HepG2 (cell line): Measurements from ENCODE around the gene ABCB6. TPM values are rescaled to one million over a fixed set of nuclear protein-coding genes. Genes with fewer than 3 reads are reported as not detected.

Experiments
- ATAC-seq: fragments of 200-7000 bp; cut with Tn5 transposase; 3 replicates; pipeline ENCODE4 v1.9.1; 2020; ENCODE audit warnings: mild to moderate bottlenecking, moderate library complexity
- BruUV-seq: library from RNA; stranded (reverse); fragments of 400-500 nt; replicated peaks from 2 replicates; lab custom pipeline; 2021; lab: Mats Ljungman, UMichigan
- CTCF ChIA-PET: fragments of 300-600 bp; formaldehyde crosslinking; extraction: SDS; loops from one replicate; lab custom pipeline; 2021; ENCODE audit warnings: low total read pairs, inconsistent platforms, low intra/inter-chr PET ratio; lab: Yijun Ruan, JAX
- POLR2A ChIA-PET: fragments of 350-600 bp; sonication (Branson Sonifier 250); formaldehyde crosslinking; loops from one replicate; lab custom pipeline; 2020; ENCODE audit warnings: antibody characterized with exemption, inconsistent platforms; lab: Yijun Ruan, JAX
- DNase-seq: peaks from one replicate; pipeline ENCODE4 v3.0.0-alpha.2; 2015; ENCODE audit warnings: low spot score
- FAIRE-seq: peaks from 3 replicates; lab custom pipeline; 2011; peaks lifted over from hg19 to GRCh38; lab: Jason Lieb, UNC
- H2AFZ ChIP-seq: one replicate; pipeline ENCODE4 v1.6.1; 2011; ENCODE audit warnings: low read length, inconsistent platforms
- H3K27ac ChIP-seq: fragments of 300-600 bp; 3 replicates; pipeline ENCODE4 v1.8.0; 2011; ENCODE audit warnings: mixed run types, mild to moderate bottlenecking, mixed read lengths, low read length, inconsistent platforms; ENCODE audit not compliant: insufficient read depth; ENCODE audit errors: extremely low read length
- H3K27me3 ChIP-seq, 2 experiments: fragments of 200-600 bp in 1 of 2; 2 replicates in 1 of 2; 3 replicates in 1 of 2; pipeline versions ENCODE4 v1.6.0 to v1.8.0; 2011; ENCODE audit warnings: low read length in 2 of 2, mild to moderate bottlenecking in 2 of 2, moderate library complexity in 2 of 2, inconsistent platforms in 1 of 2; ENCODE audit not compliant: insufficient read depth in 2 of 2, control insufficient read depth in 1 of 2
- H3K36me3 ChIP-seq, 2 experiments: fragments of 200-600 bp in 1 of 2; replicated peaks in 1 of 2; 2 replicates in 1 of 2; 3 replicates in 1 of 2; pipeline versions ENCODE4 v1.5.1 to v1.8.0; 2011; ENCODE audit warnings: low read length in 2 of 2, inconsistent platforms in 1 of 2; ENCODE audit not compliant: insufficient read depth in 2 of 2, control insufficient read depth in 1 of 2
- H3K4me1 ChIP-seq: 2 replicates; pipeline ENCODE4 v1.5.1; 2012; ENCODE audit warnings: low read length, inconsistent platforms; ENCODE audit not compliant: insufficient read depth
- H3K4me2 ChIP-seq: 2 replicates; pipeline ENCODE4 v1.6.0; 2011; ENCODE audit warnings: low read depth, low read length, inconsistent platforms
- H3K4me3 ChIP-seq, 3 experiments: fragments of 200-600 bp in 1 of 3; sonication (generic), shearing (Covaris generic) in 1 of 3; replicated peaks in 1 of 3; 2 replicates each; pipeline ENCODE4 v1.5.1; 2011 to 2016; ENCODE audit warnings: low read length in 3 of 3, inconsistent platforms in 2 of 3, low read depth in 2 of 3, mild to moderate bottlenecking in 2 of 3, control low read depth in 1 of 3, mixed read lengths in 1 of 3; ENCODE audit not compliant: insufficient read depth in 1 of 3
- H3K79me2 ChIP-seq: one replicate; pipeline ENCODE4 v1.6.1; 2011; ENCODE audit warnings: low read length, inconsistent platforms; ENCODE audit not compliant: insufficient read depth
- H3K9ac ChIP-seq: 2 replicates; pipeline ENCODE4 v1.6.0; 2011; ENCODE audit warnings: mild to moderate bottlenecking, low read depth, low read length, inconsistent platforms; ENCODE audit not compliant: insufficient read depth
- H3K9me3 ChIP-seq: 2 replicates; pipeline ENCODE4 v1.5.1; 2012; ENCODE audit warnings: mild to moderate bottlenecking, low read length
- H4K20me1 ChIP-seq: 2 replicates; pipeline ENCODE4 v1.6.0; 2011; ENCODE audit warnings: inconsistent platforms, mild to moderate bottlenecking, low read length, moderate library complexity; ENCODE audit not compliant: insufficient read depth
- HMGA1 ChIP-seq: sonication (generic); formaldehyde crosslinking; conservative IDR thresholded peaks from 2 replicates; pipeline ENCODE4 v1.4.0; 2020; ENCODE audit warnings: missing genetic modification reagents
- PLRG1 ChIP-seq: fragments of 450-650 bp; conservative IDR thresholded peaks from 2 replicates; pipeline ENCODE4 v1.6.1; 2016
- ZNF121 ChIP-seq: sonication (generic); formaldehyde crosslinking; IDR thresholded peaks from 2 replicates; pipeline ENCODE4 v1.5.0; 2020; ENCODE audit warnings: mild to moderate bottlenecking, missing genetic modification reagents
- ZNF44 ChIP-seq: sonication (generic); formaldehyde crosslinking; IDR thresholded peaks from 2 replicates; pipeline ENCODE4 v1.5.1; 2020; ENCODE audit warnings: mild to moderate bottlenecking, missing genetic modification reagents
- ZNF713 ChIP-seq: sonication (generic); formaldehyde crosslinking; IDR thresholded peaks from 2 replicates; pipeline ENCODE4 v1.4.0; 2020; ENCODE audit warnings: mild to moderate bottlenecking, missing genetic modification reagents
- ZNF776 ChIP-seq: sonication (generic); formaldehyde crosslinking; IDR thresholded peaks from 2 replicates; pipeline ENCODE4 v1.4.0; 2020; ENCODE audit warnings: mild to moderate bottlenecking, missing genetic modification reagents
- WGBS: methylation state at CpG from one replicate; pipeline ENCODE4 v1.1.6; 2017; ENCODE audit warnings: low lambda C conversion rate; 5-methylcytosine and 5-hydroxymethylcytosine counted together
- in situ Hi-C: cut with HindIII; loops from 2 replicates; pipeline ENCODE4 v1.10.0; 2017; ENCODE audit warnings: low pct_unique_long_range_greater_than_20kb; ENCODE audit not compliant: extremely low pct_ligation_motif_present
- intact Hi-C: fragments of 100-400 bp; cut with micrococcal nuclease; formaldehyde crosslinking; loops from one replicate; pipeline ENCODE4 v1.10.0; 2022; ENCODE audit not compliant: unreplicated experiment
- polyA plus RNA-seq, 8 experiments: library from polyadenylated mRNA; depleted of rRNA in 3 of 8; stranded (reverse) in 7 of 8; unstranded in 1 of 8; fragments of >200 nt; fragmentation: Illumina TruSeq in 4 of 8; extraction: Trizol in 4 of 8; gene quantifications; 2 replicates each; pipeline versions ENCODE4 v1.2.1 to v1.2.3, GENCODE V29; 2011 to 2016; ENCODE audit warnings: low read depth in 4 of 8, missing spikeins in 1 of 8, mixed read lengths in 1 of 8; ENCODE audit not compliant: insufficient read depth in 1 of 8
- total RNA-seq, 5 experiments: library from RNA; depleted of rRNA; stranded (reverse); fragments of >200 nt; fragmentation: Illumina TruSeq; extraction: Trizol; gene quantifications; 2 replicates each; pipeline ENCODE4 v1.2.3, GENCODE V29; 2016; ENCODE audit warnings: low read depth in 1 of 5
- TF ChIP-seq, protein P1 (sequence below): sonication (generic); formaldehyde crosslinking; IDR thresholded peaks from 2 replicates; pipeline ENCODE4 v1.8.0; 2022; ENCODE audit warnings: mild to moderate bottlenecking, missing genetic modification reagents, moderate library complexity
- TF ChIP-seq, protein P2 (sequence below): sonication (generic); formaldehyde crosslinking; IDR thresholded peaks from 2 replicates; pipeline ENCODE4 v1.8.1; 2023; ENCODE audit warnings: mild to moderate bottlenecking, inconsistent platforms, moderate library complexity, missing genetic modification reagents, borderline replicate concordance

The ABCB6 gene
- total and polyA plus RNA-seq, 2 of the 13 experiments (the other 11 are each of a cell fraction or from before 2014, with no cell fraction given): 91.1 to 137 TPM

DNA sequence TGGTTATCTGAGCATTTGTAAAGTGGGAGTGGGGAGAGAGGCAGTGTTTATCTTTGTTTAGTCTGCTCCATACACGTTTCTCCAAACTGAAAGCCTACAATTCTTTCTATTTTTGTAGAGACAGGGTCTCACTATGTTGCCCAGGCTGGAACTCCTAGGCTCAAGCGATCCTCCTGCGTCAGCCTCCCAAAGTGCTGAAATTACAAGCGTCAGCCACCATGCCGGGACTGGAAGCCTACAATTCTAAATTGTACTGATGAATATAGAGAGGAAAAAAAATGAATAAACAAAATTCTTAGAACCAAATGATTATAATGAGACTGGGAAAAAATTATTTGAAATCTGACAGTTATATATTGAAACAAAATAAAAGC is 13.6 kb downstream of the ABCB6 start:
- Histone ChIP-seq H2AFZ (no peak overlapping the region), H3K4me2 (no peak overlapping the region), H3K4me1 (peaks cover 53% of the 10 kb centered on the region), H3K27me3 (no peaks in the 10 kb centered on the region; a peak in 1 of 5 replicates), H3K9ac (no peak overlapping the region), H3K9me3 (no peaks in the 10 kb centered on the region), H3K79me2 (peaks cover 6% of the 10 kb centered on the region), H3K4me3 (no peak overlapping the region), H3K36me3 (peaks cover 2 to 11% of the 10 kb centered on the region in 2 experiments), H4K20me1 (no peaks in the 10 kb centered on the region), H3K27ac (no peak overlapping the region)
- ChIA-PET CTCF (interaction anchor here (0.9 kb wide), 1 partner anchor 90 kb away, joined by 3 read pairs; no protein-coding TSS in a partner anchor), POLR2A (interaction anchor here (1.4 to 5.6 kb wide), 2 partner anchors 12 to 29 kb away, joined by 3 to 196 read pairs; partner anchors contain the start of genes ABCB6 and CNPPD1)
- in situ Hi-C loops (loop anchor here (5.0 kb wide), 1 partner anchor 33 kb away; the partner anchor contains the start of gene SLC23A3), intact Hi-C loops (no loop called here)
- DNase-seq (no peak), ATAC-seq (no peak), FAIRE-seq (no peak)
- no TSS peak for BruUV-seq
- peak; percentile 75; the same call in 1 of the 2 replicates for TF ChIP-seq ZNF121 (CRISPR knock-in tag)
- TF ChIP-seq, protein P1, sequence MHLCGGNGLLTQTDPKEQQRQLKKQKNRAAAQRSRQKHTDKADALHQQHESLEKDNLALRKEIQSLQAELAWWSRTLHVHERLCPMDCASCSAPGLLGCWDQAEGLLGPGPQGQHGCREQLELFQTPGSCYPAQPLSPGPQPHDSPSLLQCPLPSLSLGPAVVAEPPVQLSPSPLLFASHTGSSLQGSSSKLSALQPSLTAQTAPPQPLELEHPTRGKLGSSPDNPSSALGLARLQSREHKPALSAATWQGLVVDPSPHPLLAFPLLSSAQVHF (CRISPR knock-in tag): no peak
- WGBS: 83% methylated on average over 5 of the region's 5 CpGs

DNA sequence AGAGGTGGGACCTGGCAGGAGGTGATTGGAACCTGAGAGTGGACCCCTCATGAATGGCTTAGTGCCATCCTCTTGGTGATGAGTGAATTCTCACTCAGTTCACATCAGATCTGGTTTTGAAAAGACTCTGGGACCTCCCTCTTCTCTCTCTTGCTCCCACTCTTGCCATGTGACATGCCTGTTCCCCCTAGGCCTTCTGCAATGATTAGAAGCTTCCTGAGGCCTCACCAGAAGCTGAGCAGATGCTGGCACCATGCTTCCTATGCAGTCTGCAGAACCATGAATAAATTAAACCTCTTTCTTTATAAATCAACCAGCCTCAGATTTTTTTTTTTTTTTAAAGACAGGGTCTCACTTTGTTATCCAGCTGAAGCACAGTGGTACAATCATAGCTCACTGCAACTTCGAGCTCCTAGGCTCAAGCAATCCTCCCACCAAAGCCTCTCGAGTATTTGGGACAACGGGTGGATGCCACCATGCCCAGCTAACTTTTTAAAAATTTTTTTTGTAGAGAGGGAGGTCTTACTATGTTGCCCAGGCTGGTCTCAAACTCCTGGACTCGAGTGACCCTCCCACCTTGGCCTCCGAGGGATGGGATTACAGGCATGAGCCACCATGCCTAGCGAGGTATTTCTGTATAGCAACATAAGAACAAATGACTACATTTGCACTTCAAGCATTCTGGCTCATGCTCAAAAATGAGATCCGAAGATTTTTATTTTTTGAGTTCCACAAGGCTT is 14.2 kb downstream of the ABCB6 start:
- Histone ChIP-seq H3K27ac (no peak overlapping the region), H3K4me2 (no peak overlapping the region), H3K9me3 (no peaks in the 10 kb centered on the region), H3K4me1 (peaks cover 53% of the 10 kb centered on the region), H3K4me3 (no peak overlapping the region), H4K20me1 (no peaks in the 10 kb centered on the region), H3K9ac (no peak overlapping the region), H3K36me3 (peaks cover 2 to 6% of the 10 kb centered on the region in 2 experiments), H2AFZ (no peak overlapping the region), H3K27me3 (no peaks in the 10 kb centered on the region; a peak in 1 of 5 replicates), H3K79me2 (peaks cover 6% of the 10 kb centered on the region)
- no peak for TF ChIP-seq ZNF44 (CRISPR knock-in tag)
- no peak for TF ChIP-seq HMGA1 (CRISPR knock-in tag)
- TF ChIP-seq ZNF713 (CRISPR knock-in tag): no peak
- TF ChIP-seq, protein P2, sequence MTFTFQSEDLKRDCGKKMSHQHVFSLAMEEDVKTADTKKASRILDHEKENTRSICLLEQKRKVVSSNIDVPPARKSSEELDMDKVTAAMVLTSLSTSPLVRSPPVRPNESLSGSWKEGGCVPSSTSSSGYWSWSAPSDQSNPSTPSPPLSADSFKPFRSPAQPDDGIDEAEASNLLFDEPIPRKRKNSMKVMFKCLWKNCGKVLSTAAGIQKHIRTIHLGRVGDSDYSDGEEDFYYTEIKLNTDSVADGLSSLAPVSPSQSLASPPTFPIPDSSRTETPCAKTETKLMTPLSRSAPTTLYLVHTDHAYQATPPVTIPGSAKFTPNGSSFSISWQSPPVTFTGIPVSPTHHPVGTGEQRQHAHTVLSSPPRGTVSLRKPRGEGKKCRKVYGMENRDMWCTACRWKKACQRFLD: no peak
- TF ChIP-seq PLRG1: no peak
- TF ChIP-seq ZNF776 (CRISPR knock-in tag): 0 out of 2 replicates have a peak, but pooled peaks have one; percentile 50
- BruUV-seq: no TSS peak
- ChIA-PET POLR2A (interaction anchor here (1.3 to 1.4 kb wide), 2 partner anchors 28 to 183 kb away, joined by 3 to 6 read pairs; partner anchors contain the start of genes CNPPD1 and DNPEP), CTCF (no interaction called here)
- FAIRE-seq (no peak), ATAC-seq (no peak), DNase-seq (no peak)
- intact Hi-C loops: no loop called here
- 88% methylated on average over 7 of the region's 7 CpGs for WGBS
- in situ Hi-C loops: loop anchor here (5.0 kb wide), 1 partner anchor 32 kb away; the partner anchor contains the start of gene SLC23A3
